HepG2 (cell line): ENCODE data around the gene NKD1. TPM values are rescaled to one million over a fixed set of nuclear protein-coding genes. Genes with fewer than 3 reads are reported as not detected.
A peak's percentile ranks its signal among the peaks of the same experiment; 100 is the strongest.

Experiments used
- RBFOX2 ChIP-seq: fragments of 200-400 bp; formaldehyde crosslinking; IDR thresholded peaks from 2 replicates; pipeline ENCODE4 v1.6.1; 2017; ENCODE audit warnings: low read depth, mild to moderate bottlenecking, low read length
- TAF1 ChIP-seq: sonication (generic); formaldehyde crosslinking; IDR thresholded peaks from 2 replicates; pipeline ENCODE4 v1.4.0; 2020; ENCODE audit warnings: missing genetic modification reagents
- TRAFD1 ChIP-seq: sonication (generic); formaldehyde crosslinking; IDR thresholded peaks from 2 replicates; pipeline ENCODE4 v1.5.1; 2020; ENCODE audit warnings: missing genetic modification reagents, mild to moderate bottlenecking, borderline replicate concordance
- ZBTB10 ChIP-seq: sonication (generic); formaldehyde crosslinking; IDR thresholded peaks from 2 replicates; pipeline ENCODE4 v1.4.0; 2020; ENCODE audit warnings: missing genetic modification reagents, borderline replicate concordance
- ZBTB37 ChIP-seq: sonication (generic); formaldehyde crosslinking; IDR thresholded peaks from 2 replicates; pipeline ENCODE4 v1.4.0; 2020; ENCODE audit warnings: mild to moderate bottlenecking, missing genetic modification reagents
- ZMAT5 ChIP-seq: sonication (generic); formaldehyde crosslinking; IDR thresholded peaks from 2 replicates; pipeline ENCODE4 v1.5.0; 2020; ENCODE audit warnings: mild to moderate bottlenecking, low read depth, missing genetic modification reagents, borderline replicate concordance
- ZNF687 ChIP-seq: sonication (generic); formaldehyde crosslinking; IDR thresholded peaks from 2 replicates; pipeline ENCODE4 v1.5.1; 2020; ENCODE audit warnings: mild to moderate bottlenecking, missing genetic modification reagents, moderate library complexity
- ZNF709 ChIP-seq: sonication (generic); formaldehyde crosslinking; IDR thresholded peaks from 2 replicates; pipeline ENCODE4 v1.5.0; 2020; ENCODE audit warnings: mild to moderate bottlenecking, missing genetic modification reagents
- polyA plus RNA-seq, 8 experiments: library from polyadenylated mRNA; depleted of rRNA in 3 of 8; stranded (reverse) in 7 of 8; unstranded in 1 of 8; fragments of >200 nt; fragmentation: Illumina TruSeq in 4 of 8; extraction: Trizol in 4 of 8; gene quantifications; 2 replicates each; pipeline versions ENCODE4 v1.2.1 to v1.2.3, GENCODE V29; 2011 to 2016; ENCODE audit warnings: low read depth in 4 of 8, missing spikeins in 1 of 8, mixed read lengths in 1 of 8; ENCODE audit not compliant: insufficient read depth in 1 of 8
- total RNA-seq, 5 experiments: library from RNA; depleted of rRNA; stranded (reverse); fragments of >200 nt; fragmentation: Illumina TruSeq; extraction: Trizol; gene quantifications; 2 replicates each; pipeline ENCODE4 v1.2.3, GENCODE V29; 2016; ENCODE audit warnings: low read depth in 1 of 5

Gene NKD1
- total and polyA plus RNA-seq, 2 of the 13 experiments (the other 11 are each of a cell fraction or from before 2014, with no cell fraction given) = 70.4 to 121 TPM

GRCh38 chr16:50606431-50607050 is 58.3 kb downstream of the NKD1 start (continued):
- TF ChIP-seq ZBTB37 (no peak), ZNF687 (peak; percentile 26; the same call in 1 of the 2 replicates), ZNF709 (CRISPR knock-in tag) (no peak), TAF1 (no peak), TRAFD1 (no peak), ZMAT5 (no peak), RBFOX2 (0 out of 2 replicates have a peak, but pooled peaks have one; percentile 9), ZBTB10 (CRISPR knock-in tag) (no peak)
- TF ChIP-seq, all 625 proteins: peak for 5
